Airway epithelial cell (primary cell): Measurements from ENCODE around the gene ETV5. TPM values are rescaled to one million over a fixed set of nuclear protein-coding genes. Genes with fewer than 3 reads are reported as not detected.

Experiments used
- total RNA-seq: library from RNA; depleted of rRNA; stranded (reverse); fragments of >200 nt; gene quantifications from 2 replicates; pipeline ENCODE4 v1.2.3, GENCODE V29; 2015

ETV5 gene
- total RNA-seq, result 10.6 and 14.2 TPM in 2 replicates

GRCh38 chr3:186108941-186109865 lies at the start of gene ETV5:
ETV5 (minus strand) TSS chr3:186109089; CDS start chr3:186105868, 3,221 bp downstream.

Other genes starting within 250 kb of the ETV5 start
- gene TRA2B, start 171.1 kb downstream of the ETV5 start, total RNA-seq, result 118 and 137 TPM in 2 replicates